ENCODE data around the gene TRIM65.
"Not testable (repeated sequence)": the region's sequence is repeated elsewhere in the genome, so short reads cannot be mapped to it uniquely, and the experiment has no call there.

TRIM65 gene

DNA sequence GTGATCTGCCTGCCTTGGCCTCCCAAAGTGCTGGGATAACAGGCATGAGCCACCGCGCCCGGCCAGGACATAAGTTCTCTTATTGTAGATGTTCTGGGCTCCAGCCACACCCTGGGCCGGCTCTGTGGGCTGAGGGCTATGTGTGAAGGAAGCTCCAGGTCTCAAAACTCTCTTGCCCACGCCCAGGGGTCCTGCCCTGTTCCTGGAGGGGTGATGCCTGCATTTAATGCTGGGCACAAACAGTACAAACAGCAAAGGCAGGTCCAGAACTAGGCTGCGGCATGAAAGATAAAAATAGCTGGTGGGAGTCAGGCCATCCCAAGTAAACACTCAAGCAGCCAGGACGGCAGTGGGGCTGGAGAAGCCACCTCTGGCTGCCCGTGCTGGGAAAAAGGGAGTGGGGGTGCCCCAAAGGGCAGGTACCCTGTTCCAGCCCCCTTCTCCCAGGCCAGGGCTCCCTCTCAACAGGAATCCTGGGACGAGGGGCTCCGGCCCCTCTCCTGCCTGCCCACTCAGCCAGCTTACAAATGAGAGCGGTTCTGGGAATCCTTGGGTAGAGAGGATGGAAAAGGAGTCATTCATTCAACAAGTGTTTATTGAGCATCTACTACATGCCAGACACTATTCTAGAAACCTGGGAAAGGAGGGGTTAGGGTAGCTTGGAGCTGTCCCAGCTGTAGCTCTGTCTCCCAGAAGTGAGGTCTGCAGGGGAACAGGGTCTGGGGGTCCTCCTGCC, 23.0 kb downstream of the TRIM65 start:
- H2AFZ ChIP-seq (ENCODE audit: low read depth) = no peak overlapping the region
- peak overlapping the region; percentile 67; the same call in 1 of the 2 replicates for H3K4me2 ChIP-seq
- no peaks in the 10 kb centered on the region for H3K36me3 ChIP-seq (ENCODE audit: insufficient read depth)
- no peaks in the 10 kb centered on the region for H3K27me3 ChIP-seq (ENCODE audit: insufficient read depth, low read depth)
- H3K79me2 ChIP-seq (ENCODE audit: insufficient read depth, low read depth) = peaks cover 25% of the 10 kb centered on the region
- TF ChIP-seq, protein P1, sequence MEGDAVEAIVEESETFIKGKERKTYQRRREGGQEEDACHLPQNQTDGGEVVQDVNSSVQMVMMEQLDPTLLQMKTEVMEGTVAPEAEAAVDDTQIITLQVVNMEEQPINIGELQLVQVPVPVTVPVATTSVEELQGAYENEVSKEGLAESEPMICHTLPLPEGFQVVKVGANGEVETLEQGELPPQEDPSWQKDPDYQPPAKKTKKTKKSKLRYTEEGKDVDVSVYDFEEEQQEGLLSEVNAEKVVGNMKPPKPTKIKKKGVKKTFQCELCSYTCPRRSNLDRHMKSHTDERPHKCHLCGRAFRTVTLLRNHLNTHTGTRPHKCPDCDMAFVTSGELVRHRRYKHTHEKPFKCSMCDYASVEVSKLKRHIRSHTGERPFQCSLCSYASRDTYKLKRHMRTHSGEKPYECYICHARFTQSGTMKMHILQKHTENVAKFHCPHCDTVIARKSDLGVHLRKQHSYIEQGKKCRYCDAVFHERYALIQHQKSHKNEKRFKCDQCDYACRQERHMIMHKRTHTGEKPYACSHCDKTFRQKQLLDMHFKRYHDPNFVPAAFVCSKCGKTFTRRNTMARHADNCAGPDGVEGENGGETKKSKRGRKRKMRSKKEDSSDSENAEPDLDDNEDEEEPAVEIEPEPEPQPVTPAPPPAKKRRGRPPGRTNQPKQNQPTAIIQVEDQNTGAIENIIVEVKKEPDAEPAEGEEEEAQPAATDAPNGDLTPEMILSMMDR (conservative IDR thresholded peaks at IDR 0.05; ENCODE audit: low read depth, low read length) = no peak
- peaks cover 33% of the 10 kb centered on the region for H3K4me1 ChIP-seq (ENCODE audit: low read depth, poor library complexity, severe bottlenecking)
- H3K27ac ChIP-seq = peak overlapping the region; percentile 89
- no peaks in the 10 kb centered on the region for H4K20me1 ChIP-seq (ENCODE audit: insufficient read depth)
- H3K9ac ChIP-seq = no peak overlapping the region; the same call in 1 of the 2 replicates
- no peak overlapping the region for H3K4me3 ChIP-seq (IDR thresholded peaks at IDR 0.05; ENCODE audit: insufficient read depth, low read depth, low read length)

DNA sequence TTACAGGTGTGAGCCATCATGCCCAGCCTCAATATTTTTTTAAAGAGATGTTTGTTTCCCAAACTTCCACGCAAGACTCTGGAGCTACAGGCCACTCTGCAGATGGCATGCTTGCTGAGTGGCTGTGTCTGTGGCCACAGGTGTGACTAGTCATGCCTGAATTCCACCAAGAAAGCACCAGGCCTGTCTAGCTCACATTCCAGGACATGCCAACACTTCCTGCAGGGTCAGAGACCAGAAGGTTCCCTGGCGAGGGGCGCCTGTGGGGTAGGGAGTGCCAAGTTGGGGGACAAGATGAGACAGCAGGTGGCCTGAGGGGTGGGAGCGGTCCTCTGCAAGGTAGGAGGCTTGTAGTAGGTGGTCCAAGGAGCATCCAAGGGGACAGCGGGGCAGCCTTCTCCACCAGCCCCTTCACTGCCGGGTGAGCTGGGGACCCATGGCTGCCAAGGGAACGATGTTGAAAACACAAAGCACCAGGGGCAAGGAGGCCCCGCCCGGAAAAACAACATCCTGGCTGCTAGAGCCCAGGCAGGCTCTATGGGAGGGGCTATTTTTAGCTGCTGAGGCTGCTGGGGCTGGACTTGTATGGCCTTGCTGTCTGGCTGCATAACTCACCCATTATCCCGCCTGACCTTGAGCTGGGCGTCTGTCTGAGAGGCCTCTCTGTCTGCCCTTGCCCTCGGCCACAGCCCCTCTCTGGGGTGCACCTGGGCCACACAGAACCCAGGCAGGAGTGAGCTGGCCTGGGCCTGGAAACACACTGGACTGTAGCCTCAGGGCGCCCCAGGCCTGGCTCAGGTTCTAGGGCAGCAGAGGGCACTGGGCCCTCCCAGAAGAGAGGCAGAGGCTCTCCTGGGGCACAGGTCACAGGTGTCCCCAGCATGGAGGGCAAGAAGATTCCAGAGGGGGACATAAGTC, 24.1 kb downstream of the TRIM65 start:
- Histone ChIP-seq H3K27ac (peak overlapping the region; percentile 89), H3K4me2 (peak overlapping the region; percentile 67), H3K27me3 (ENCODE audit: insufficient read depth, low read depth) (no peaks in the 10 kb centered on the region), H3K4me3 (IDR thresholded peaks at IDR 0.05; ENCODE audit: insufficient read depth, low read depth, low read length) (no peak overlapping the region), H3K79me2 (ENCODE audit: insufficient read depth, low read depth) (peaks cover 23% of the 10 kb centered on the region), H2AFZ (ENCODE audit: low read depth) (peak overlapping the region; percentile 15; the same call in 1 of the 2 replicates), H3K36me3 (ENCODE audit: insufficient read depth) (no peaks in the 10 kb centered on the region), H3K4me1 (ENCODE audit: low read depth, poor library complexity, severe bottlenecking) (peaks cover 33% of the 10 kb centered on the region), H4K20me1 (ENCODE audit: insufficient read depth) (no peaks in the 10 kb centered on the region), H3K9ac (peak overlapping the region; percentile 49; the same call in 1 of the 2 replicates)
- TF ChIP-seq, protein P1 (conservative IDR thresholded peaks at IDR 0.05; ENCODE audit: low read depth, low read length) = no peak

DNA sequence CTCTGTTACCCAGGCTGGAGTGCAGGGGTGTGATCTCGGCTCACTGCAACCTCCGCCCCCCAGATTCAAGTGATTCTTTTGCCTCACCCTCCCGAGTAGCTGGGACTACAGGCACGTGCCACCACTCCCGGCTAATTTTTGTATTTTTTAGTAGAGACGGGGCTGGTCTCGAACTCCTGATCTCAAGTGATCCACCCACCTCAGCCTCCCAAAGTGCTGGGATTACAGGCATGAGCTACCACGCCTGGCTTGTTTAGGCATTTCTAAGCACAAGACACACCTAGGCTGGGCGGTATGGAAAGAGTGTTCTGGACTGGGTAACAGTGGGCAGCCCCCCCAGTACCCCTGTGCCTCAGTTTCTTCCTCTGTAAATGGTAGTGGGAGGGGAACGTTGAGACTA, 26.5 kb downstream of the TRIM65 start:
- H3K4me1 ChIP-seq (ENCODE audit: low read depth, poor library complexity, severe bottlenecking) = peaks cover 42% of the 10 kb centered on the region
- H3K4me3 ChIP-seq (IDR thresholded peaks at IDR 0.05; ENCODE audit: insufficient read depth, low read depth, low read length); H3K27ac ChIP-seq; H3K79me2 ChIP-seq (ENCODE audit: insufficient read depth, low read depth); H3K27me3 ChIP-seq (ENCODE audit: insufficient read depth, low read depth); H2AFZ ChIP-seq (ENCODE audit: low read depth); H4K20me1 ChIP-seq (ENCODE audit: insufficient read depth); H3K9ac ChIP-seq; H3K36me3 ChIP-seq (ENCODE audit: insufficient read depth); H3K4me2 ChIP-seq: not testable (repeated sequence)

DNA sequence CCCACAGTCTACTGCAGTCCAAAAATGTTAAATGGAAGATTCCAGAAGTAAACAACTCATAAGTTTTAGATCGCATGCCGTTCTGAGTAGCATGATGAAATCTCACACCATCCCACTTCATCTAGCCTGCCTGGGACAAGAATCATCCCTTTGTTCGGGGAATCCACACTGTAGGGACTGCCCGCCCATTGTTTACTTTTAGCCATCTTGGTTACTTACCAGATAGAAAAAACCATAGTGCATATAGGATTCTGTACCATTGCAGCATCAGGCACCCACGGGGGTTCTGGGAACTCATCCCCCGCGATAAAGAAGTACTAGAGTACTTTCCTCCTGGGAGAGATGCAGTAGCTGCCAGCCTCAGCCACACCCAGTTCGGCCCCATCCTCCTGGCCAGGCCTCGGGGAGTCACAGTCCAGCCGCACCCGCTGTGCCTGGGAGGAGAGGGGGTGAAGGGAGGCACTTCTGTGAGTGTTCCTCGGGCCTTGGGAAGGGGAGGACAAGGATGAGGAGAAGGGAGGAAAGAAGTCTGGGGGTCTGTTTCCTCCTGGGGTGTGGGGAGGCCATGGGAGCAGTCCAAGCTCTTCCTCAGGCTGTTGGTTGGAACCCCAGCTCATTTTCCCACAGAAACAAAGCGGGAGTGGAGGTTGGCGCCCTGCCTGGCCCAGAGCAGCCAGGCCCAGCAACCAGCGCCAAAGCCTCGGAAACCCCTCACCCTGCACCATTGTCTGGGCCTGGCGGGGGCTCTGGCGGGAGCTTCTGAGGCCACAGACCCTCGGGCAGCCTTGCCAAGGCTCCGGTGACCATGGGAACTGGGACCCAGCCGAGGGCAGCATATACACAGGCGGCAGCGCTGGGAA, 27.2 kb downstream of the TRIM65 start:
- H3K27ac ChIP-seq = no peak overlapping the region
- no peak overlapping the region for H2AFZ ChIP-seq (ENCODE audit: low read depth)
- no peaks in the 10 kb centered on the region for H4K20me1 ChIP-seq (ENCODE audit: insufficient read depth)
- H3K79me2 ChIP-seq (ENCODE audit: insufficient read depth, low read depth) = no peaks in the 10 kb centered on the region
- H3K27me3 ChIP-seq (ENCODE audit: insufficient read depth, low read depth) = no peaks in the 10 kb centered on the region
- peaks cover 43% of the 10 kb centered on the region for H3K4me1 ChIP-seq (ENCODE audit: low read depth, poor library complexity, severe bottlenecking)
- no peaks in the 10 kb centered on the region for H3K36me3 ChIP-seq (ENCODE audit: insufficient read depth)
- H3K4me3 ChIP-seq (IDR thresholded peaks at IDR 0.05; ENCODE audit: insufficient read depth, low read depth, low read length) = no peak overlapping the region
- no peak overlapping the region for H3K4me2 ChIP-seq
- H3K9ac ChIP-seq = no peak overlapping the region
- TF ChIP-seq, protein P1 (conservative IDR thresholded peaks at IDR 0.05; ENCODE audit: low read depth, low read length) = no peak

DNA sequence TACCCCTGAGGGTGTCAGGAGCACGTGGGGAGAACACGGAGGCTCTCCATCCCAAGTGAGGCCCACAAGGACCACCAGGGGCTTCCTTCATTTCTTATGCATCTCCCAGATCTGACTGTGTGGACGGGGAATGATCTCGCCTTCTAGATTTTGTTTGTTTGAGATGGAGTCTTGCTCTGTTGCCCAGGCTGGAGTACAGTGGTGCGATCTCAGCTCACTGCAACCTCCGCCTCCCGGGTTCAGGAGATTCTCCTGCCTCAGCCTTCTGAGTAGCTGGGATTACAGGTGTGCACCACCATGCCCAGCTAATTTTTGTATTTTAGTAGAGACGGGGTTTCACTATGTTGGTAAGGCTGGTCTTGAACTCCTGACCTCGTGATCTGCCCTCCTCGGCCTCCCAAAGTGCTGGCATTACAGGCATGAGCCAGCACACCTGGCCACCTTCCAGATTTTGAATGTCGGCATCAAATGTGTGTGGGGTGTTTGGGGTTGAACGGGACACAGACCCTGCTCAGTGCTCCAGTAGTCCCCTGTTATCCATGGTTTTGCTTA, 27.9 kb downstream of the TRIM65 start:
- not testable (repeated sequence) for H3K27ac ChIP-seq; H3K9ac ChIP-seq; H3K4me2 ChIP-seq; H3K79me2 ChIP-seq (ENCODE audit: insufficient read depth, low read depth); H2AFZ ChIP-seq (ENCODE audit: low read depth); H3K4me3 ChIP-seq (IDR thresholded peaks at IDR 0.05; ENCODE audit: insufficient read depth, low read depth, low read length); H3K27me3 ChIP-seq (ENCODE audit: insufficient read depth, low read depth); H4K20me1 ChIP-seq (ENCODE audit: insufficient read depth); H3K36me3 ChIP-seq (ENCODE audit: insufficient read depth)
- H3K4me1 ChIP-seq (ENCODE audit: low read depth, poor library complexity, severe bottlenecking) = peaks cover 48% of the 10 kb centered on the region

DNA sequence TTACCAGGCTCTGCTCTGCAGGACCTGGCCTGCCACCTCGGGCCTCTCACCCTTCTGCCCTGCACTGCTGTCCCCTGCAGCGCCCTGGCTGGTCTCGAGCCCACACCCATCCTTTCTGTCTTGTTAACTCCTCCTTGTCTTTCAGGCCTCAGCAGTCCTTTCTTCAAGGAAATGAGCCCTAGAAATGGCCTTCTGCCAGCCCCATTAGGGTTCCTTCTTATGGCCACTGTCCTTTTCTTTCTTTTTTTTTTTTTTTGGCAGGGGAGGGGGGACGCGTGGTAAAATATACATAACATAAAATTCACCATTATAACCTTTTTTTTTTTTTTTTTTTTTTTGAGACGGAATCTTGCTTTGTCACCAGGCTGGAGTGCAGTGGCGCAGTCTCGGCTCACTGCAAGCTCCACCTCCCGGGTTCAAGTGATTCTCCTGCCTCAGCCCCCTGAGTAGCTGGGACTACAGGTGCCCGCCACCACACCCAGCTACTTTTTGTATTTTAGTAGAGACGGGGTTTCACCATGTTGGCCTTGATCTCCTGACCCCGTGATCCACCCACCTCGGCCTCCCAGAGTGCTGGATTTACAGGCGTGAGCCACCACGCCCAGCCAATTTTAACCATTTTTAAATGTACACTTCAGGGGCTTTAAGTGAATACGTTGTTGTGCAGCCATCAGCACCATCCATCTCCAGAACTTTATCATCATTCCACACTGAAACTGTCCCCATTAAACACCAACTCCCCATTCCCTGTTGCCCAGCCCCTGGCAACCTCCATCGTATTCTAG, 31.2 kb downstream of the TRIM65 start:
- Histone ChIP-seq H3K4me2 (peak overlapping the region; percentile 64), H3K27ac (peak overlapping the region; percentile 96), H3K9ac (peak overlapping the region; percentile 74), H2AFZ (ENCODE audit: low read depth) (peak overlapping the region; percentile 39; the same call in 1 of the 2 replicates), H3K4me1 (ENCODE audit: low read depth, poor library complexity, severe bottlenecking) (peaks cover 57% of the 10 kb centered on the region)
- not testable (repeated sequence) for H3K79me2 ChIP-seq (ENCODE audit: insufficient read depth, low read depth); H3K4me3 ChIP-seq (IDR thresholded peaks at IDR 0.05; ENCODE audit: insufficient read depth, low read depth, low read length); H4K20me1 ChIP-seq (ENCODE audit: insufficient read depth); H3K27me3 ChIP-seq (ENCODE audit: insufficient read depth, low read depth); H3K36me3 ChIP-seq (ENCODE audit: insufficient read depth)

Data from KMS-11 (cell line).